Measurements from ENCODE around the gene MOCS1. TPM values are rescaled to one million over a fixed set of nuclear protein-coding genes. Genes with fewer than 3 reads are reported as not detected.

Gene MOCS1
- total and polyA plus RNA-seq, 2 donors (not counting 1 experiment from before 2014, with no cell fraction given), result 0.15 TPM; not detected in 1

DNA sequence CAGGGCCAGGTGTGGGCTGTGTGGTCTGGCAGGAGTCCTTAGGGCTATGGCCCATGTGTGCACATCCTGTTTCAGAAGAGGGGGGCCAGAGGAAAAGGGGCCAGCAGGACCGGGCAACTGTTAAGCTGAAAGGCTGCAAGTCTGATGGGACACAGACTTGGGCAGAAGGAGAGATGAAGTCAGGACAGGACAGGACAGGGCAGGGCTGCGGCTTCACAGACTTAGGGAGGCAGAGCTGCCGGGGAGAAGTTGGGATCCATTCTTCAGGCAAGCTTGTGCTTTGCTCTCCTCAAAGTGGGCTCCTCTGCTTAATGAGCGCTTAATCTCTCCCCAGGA lies 28.7 kb downstream of the MOCS1 start:
- Histone ChIP-seq H3K36me3 (replicated peaks in 1 of 2; ENCODE audit: control extremely low read depth in 1 of 2, control insufficient read depth in 1 of 2, extremely low read depth in 1 of 2, insufficient read depth in 2 of 2, low read length in 1 of 2) (no peaks in the 10 kb centered on the region), H3K27ac (ENCODE audit: low read length in 2 of 2) (no peak overlapping the region), H4K20me1 (ENCODE audit: control insufficient read depth, insufficient read depth, low read length, poor library complexity, severe bottlenecking) (no peaks in the 10 kb centered on the region), H3K79me2 (ENCODE audit: control insufficient read depth, insufficient read depth, low read length) (no peaks in the 10 kb centered on the region), H3K9me3 (ENCODE audit: control extremely low read depth in 1 of 3, control insufficient read depth in 2 of 3, insufficient read depth in 1 of 3, low read length in 2 of 3) (peaks cover 0 to 6% (median 0%) of the 10 kb centered on the region in 3 donors), H3K9ac (ENCODE audit: low read length) (no peak overlapping the region), H2AFZ (ENCODE audit: insufficient read depth, low read depth, low read length, poor library complexity, severe bottlenecking) (no peak overlapping the region), H3K4me1 (ENCODE audit: control insufficient read depth in 2 of 2, insufficient read depth in 2 of 2, low read length in 2 of 2) (no peaks in the 10 kb centered on the region), H3K27me3 (replicated peaks in 1 of 4; ENCODE audit: control extremely low read depth in 1 of 4, control insufficient read depth in 3 of 4, insufficient read depth in 4 of 4, low read length in 3 of 4) (no peaks in the 10 kb centered on the region), H3K4me2 (replicated peaks; ENCODE audit: low read depth, low read length, poor library complexity, severe bottlenecking) (no peak overlapping the region), H3K4me3 (ENCODE audit: control extremely low read depth in 1 of 5, extremely low read depth in 1 of 5, insufficient read depth in 1 of 5, low read depth in 2 of 5, low read length in 4 of 5) (no peak overlapping the region)
- Mint-ChIP-seq H3K4me1 (no peaks in the 10 kb centered on the region), H3K27me3 (peaks cover 4% of the 10 kb centered on the region), H3K9me3 (ENCODE audit: insufficient read depth) (no peaks in the 10 kb centered on the region), H3K27ac (no peak overlapping the region), H3K4me3 (no peak overlapping the region)
- TF ChIP-seq, protein P1, sequence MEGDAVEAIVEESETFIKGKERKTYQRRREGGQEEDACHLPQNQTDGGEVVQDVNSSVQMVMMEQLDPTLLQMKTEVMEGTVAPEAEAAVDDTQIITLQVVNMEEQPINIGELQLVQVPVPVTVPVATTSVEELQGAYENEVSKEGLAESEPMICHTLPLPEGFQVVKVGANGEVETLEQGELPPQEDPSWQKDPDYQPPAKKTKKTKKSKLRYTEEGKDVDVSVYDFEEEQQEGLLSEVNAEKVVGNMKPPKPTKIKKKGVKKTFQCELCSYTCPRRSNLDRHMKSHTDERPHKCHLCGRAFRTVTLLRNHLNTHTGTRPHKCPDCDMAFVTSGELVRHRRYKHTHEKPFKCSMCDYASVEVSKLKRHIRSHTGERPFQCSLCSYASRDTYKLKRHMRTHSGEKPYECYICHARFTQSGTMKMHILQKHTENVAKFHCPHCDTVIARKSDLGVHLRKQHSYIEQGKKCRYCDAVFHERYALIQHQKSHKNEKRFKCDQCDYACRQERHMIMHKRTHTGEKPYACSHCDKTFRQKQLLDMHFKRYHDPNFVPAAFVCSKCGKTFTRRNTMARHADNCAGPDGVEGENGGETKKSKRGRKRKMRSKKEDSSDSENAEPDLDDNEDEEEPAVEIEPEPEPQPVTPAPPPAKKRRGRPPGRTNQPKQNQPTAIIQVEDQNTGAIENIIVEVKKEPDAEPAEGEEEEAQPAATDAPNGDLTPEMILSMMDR (IDR thresholded peaks at IDR 0.05), result no peak
- intact Hi-C loops (cut with micrococcal nuclease), result no loop called here
- DNase-seq (no peak), ATAC-seq (ENCODE audit: low read depth) (no peak)
- WGBS (ENCODE audit: insufficient coverage), result 86% methylated on average over 4 of the region's 4 CpGs
- ChIA-PET POLR2A (no interaction called here), CTCF (no interaction called here)

DNA sequence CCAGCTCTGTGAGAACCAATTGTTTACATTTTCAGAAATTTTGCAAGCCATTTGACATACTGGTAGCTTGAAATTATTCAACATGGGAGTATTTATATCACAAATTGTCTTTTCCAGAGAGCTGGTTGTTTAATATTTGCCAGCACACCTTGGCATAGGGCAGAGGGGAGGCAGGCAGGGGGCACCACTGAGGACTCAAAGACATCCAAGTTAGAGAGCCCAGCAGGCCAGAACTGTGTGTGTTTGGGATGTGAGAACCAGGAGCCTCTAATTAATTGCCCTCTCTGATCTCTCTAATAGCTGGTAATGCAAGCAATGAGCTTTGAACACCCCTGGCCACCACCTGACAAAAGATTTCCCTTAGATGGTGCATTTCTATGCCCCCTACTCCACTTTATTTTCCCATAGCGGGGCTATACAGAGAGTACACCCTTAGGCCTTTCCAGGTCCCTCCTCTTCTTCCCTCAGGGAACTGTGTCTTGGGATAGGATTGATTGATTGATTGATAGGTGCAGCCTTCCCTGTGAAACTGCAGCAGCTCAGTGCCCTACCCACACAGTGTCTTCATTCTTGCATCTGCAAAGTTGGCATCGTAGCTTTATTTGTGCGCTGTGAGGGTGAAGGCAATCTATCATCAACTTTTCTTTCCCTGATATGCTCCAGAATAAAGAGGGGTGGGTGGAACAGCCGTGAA lies 29.2 kb downstream of the MOCS1 start:
- Mint-ChIP-seq H3K27ac (no peak overlapping the region), H3K27me3 (peaks cover 4% of the 10 kb centered on the region), H3K9me3 (ENCODE audit: insufficient read depth) (no peaks in the 10 kb centered on the region), H3K4me1 (no peaks in the 10 kb centered on the region), H3K4me3 (no peak overlapping the region)
- H3K79me2 ChIP-seq (ENCODE audit: control insufficient read depth, insufficient read depth, low read length), result no peaks in the 10 kb centered on the region
- 18% methylated on average over 1 of the region's 4 CpGs for WGBS (ENCODE audit: insufficient coverage)
- no peak overlapping the region for H3K9ac ChIP-seq (ENCODE audit: low read length)
- TF ChIP-seq, protein P1 (IDR thresholded peaks at IDR 0.05), result no peak
- no peak for TF ChIP-seq EZH2 (IDR thresholded peaks at IDR 0.05; ENCODE audit: borderline replicate concordance, insufficient read depth, low read depth, low read length, poor library complexity, severe bottlenecking)
- ATAC-seq (ENCODE audit: low read depth) (no peak), DNase-seq (no peak)
- ChIA-PET CTCF (interaction anchor here (0.7 kb wide), 1 partner anchor 14 kb away, joined by 3 read pairs; no protein-coding TSS in a partner anchor), POLR2A (no interaction called here)
- H4K20me1 ChIP-seq (ENCODE audit: control insufficient read depth, insufficient read depth, low read length, poor library complexity, severe bottlenecking), result no peaks in the 10 kb centered on the region
- H3K36me3 ChIP-seq (replicated peaks in 1 of 2; ENCODE audit: control extremely low read depth in 1 of 2, control insufficient read depth in 1 of 2, extremely low read depth in 1 of 2, insufficient read depth in 2 of 2, low read length in 1 of 2), result no peaks in the 10 kb centered on the region
- intact Hi-C loops (cut with micrococcal nuclease), result no loop called here
- no peak overlapping the region for H3K27ac ChIP-seq (ENCODE audit: low read length in 2 of 2)
- H3K27me3 ChIP-seq (replicated peaks in 1 of 4; ENCODE audit: control extremely low read depth in 1 of 4, control insufficient read depth in 3 of 4, insufficient read depth in 4 of 4, low read length in 3 of 4), result no peaks in the 10 kb centered on the region
- H3K4me3 ChIP-seq (ENCODE audit: control extremely low read depth in 1 of 5, extremely low read depth in 1 of 5, insufficient read depth in 1 of 5, low read depth in 2 of 5, low read length in 4 of 5), result no peak overlapping the region
- no peak overlapping the region for H3K4me2 ChIP-seq (replicated peaks; ENCODE audit: low read depth, low read length, poor library complexity, severe bottlenecking)
- H3K4me1 ChIP-seq (ENCODE audit: control insufficient read depth in 2 of 2, insufficient read depth in 2 of 2, low read length in 2 of 2), result no peaks in the 10 kb centered on the region
- no peak overlapping the region for H2AFZ ChIP-seq (ENCODE audit: insufficient read depth, low read depth, low read length, poor library complexity, severe bottlenecking)
- peaks cover 0 to 6% (median 0%) of the 10 kb centered on the region in 3 donors for H3K9me3 ChIP-seq (ENCODE audit: control extremely low read depth in 1 of 3, control insufficient read depth in 2 of 3, insufficient read depth in 1 of 3, low read length in 2 of 3)

All from B cell (primary cell).